Thyroid gland (tissue), 4 donors: ENCODE measurements around the gene FSTL4.

Source experiments
- CTCF ChIP-seq, 6 experiments: fragments of 200-600 bp in 3 of 6; fragments of 450-650 bp in 3 of 6; sonication (generic) in 3 of 6; IDR thresholded peaks; one replicate each; pipeline ENCODE4 v1.5.1; 2016 to 2019; ENCODE audit warnings: antibody characterized with exemption in 6 of 6, mild to moderate bottlenecking in 2 of 6, inconsistent platforms in 1 of 6, moderate library complexity in 1 of 6
- POLR2A ChIP-seq, 2 donors: fragments of 450-650 bp; IDR thresholded peaks; one replicate each; pipeline ENCODE4 v1.6.1; 2017; ENCODE audit warnings: antibody characterized with exemption in 2 of 2, mild to moderate bottlenecking in 2 of 2, moderate library complexity in 1 of 2

GRCh38 chr5:133244242-133244641 lies 368.1 kb downstream of the FSTL4 start:
- no peak for TF ChIP-seq POLR2A (IDR thresholded peaks at IDR 0.05)
- TF ChIP-seq CTCF (IDR thresholded peaks at IDR 0.05), result no peak
